Regular cardiac myocyte (primary cell): ENCODE data around the gene OLIG1. TPM values are rescaled to one million over a fixed set of nuclear protein-coding genes. Genes with fewer than 3 reads are reported as not detected.

Experiments
- total RNA-seq: library from RNA; depleted of rRNA; stranded (reverse); fragments of >200 nt; gene quantifications from 2 replicates; pipeline ENCODE4 v1.2.3, GENCODE V29; 2014

Gene OLIG1
- not detected in 2 replicates for total RNA-seq

DNA sequence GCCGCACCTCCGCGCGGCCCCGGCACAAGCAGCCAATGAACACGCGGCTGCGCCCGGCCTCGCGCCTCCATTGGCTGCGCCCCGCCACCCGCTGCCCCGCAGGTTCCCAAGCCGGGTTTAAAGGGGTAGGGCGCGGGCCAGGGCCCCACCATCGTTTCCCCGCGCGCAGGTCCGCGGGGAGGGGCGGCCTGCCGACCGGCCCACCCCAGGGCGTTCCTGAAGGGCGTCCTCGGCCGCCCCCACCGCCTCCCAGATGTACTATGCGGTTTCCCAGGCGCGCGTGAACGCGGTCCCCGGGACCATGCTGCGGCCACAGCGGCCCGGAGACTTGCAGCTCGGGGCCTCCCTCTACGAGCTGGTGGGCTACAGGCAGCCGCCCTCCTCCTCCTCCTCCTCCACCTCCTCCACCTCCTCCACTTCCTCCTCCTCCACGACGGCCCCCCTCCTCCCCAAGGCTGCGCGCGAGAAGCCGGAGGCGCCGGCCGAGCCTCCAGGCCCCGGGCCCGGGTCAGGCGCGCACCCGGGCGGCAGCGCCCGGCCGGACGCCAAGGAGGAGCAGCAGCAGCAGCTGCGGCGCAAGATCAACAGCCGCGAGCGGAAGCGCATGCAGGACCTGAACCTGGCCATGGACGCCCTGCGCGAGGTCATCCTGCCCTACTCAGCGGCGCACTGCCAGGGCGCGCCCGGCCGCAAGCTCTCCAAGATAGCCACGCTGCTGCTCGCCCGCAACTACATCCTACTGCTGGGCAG, at the start of gene OLIG1:
TSS of gene OLIG1 (plus strand) at position 148 of the 750 bp plus-strand sequence. CDS start at position 254, 106 bp downstream.

GRCh38 chr21:33025489-33026442, 44.2 kb upstream of the OLIG1 start, which contains the start of gene OLIG2:
Gene OLIG2, plus strand, starts transcription at chr21:33025935. Its CDS starts 928 bp downstream, at chr21:33026863.

Other genes with a start within 250 kb of the OLIG1 start
- gene OLIG2, start 44.2 kb upstream of the OLIG1 start, total RNA-seq, result not detected in 2 replicates
- gene IFNAR2, start 159.8 kb downstream of the OLIG1 start, total RNA-seq, result 5.8 and 7.9 TPM in 2 replicates
- 43.5 and 61.2 TPM in 2 replicates for gene IL10RB, start 196.2 kb downstream of the OLIG1 start, total RNA-seq